ENCODE results near the gene SGCD.

Gene SGCD

GRCh38 chr5:156405988-156406387, 79.0 kb downstream of the SGCD start:
- no peaks in the 10 kb centered on the region for H4K20me1 ChIP-seq (ENCODE audit: insufficient read depth, low read length, poor library complexity, severe bottlenecking)
- no peak overlapping the region for H3K9ac ChIP-seq (ENCODE audit: low read depth, low read length, poor library complexity, severe bottlenecking)
- peaks cover 9% of the 10 kb centered on the region for H3K4me1 ChIP-seq (ENCODE audit: insufficient read depth, low read length, poor library complexity, severe bottlenecking)
- H3K4me2 ChIP-seq (ENCODE audit: low read depth, low read length, poor library complexity, severe bottlenecking) = no peak overlapping the region
- no peaks in the 10 kb centered on the region for H3K79me2 ChIP-seq (ENCODE audit: insufficient read depth, low read length)
- no peak overlapping the region for H2AFZ ChIP-seq (ENCODE audit: low read length)
- H3F3A ChIP-seq (ENCODE audit: low read depth) = no peaks in the 10 kb centered on the region
- no peaks in the 10 kb centered on the region for H3K27me3 ChIP-seq (ENCODE audit: insufficient read depth, low read length, poor library complexity, severe bottlenecking)
- no peaks in the 10 kb centered on the region for H3K9me3 ChIP-seq (ENCODE audit: insufficient read depth, low read depth, low read length)
- no peaks in the 10 kb centered on the region for H3K9me2 ChIP-seq (replicated peaks; ENCODE audit: low read depth, low read length)
- TF ChIP-seq EZH2phosphoT487 (IDR thresholded peaks at IDR 0.05; ENCODE audit: borderline replicate concordance) = no peak
- no peak for TF ChIP-seq CTCF (conservative IDR thresholded peaks at IDR 0.05; ENCODE audit: low read length)
- no peaks in the 10 kb centered on the region for H3K36me3 ChIP-seq (ENCODE audit: insufficient read depth, low read length)
- H3K4me3 ChIP-seq (ENCODE audit: low read length, poor library complexity, severe bottlenecking) = no peak overlapping the region

- H3K4me3 ChIP-seq (ENCODE audit: low read length, poor library complexity, severe bottlenecking) = no peak overlapping the region
- H3K9me2 ChIP-seq (replicated peaks; ENCODE audit: low read depth, low read length) = no peaks in the 10 kb centered on the region
- no peaks in the 10 kb centered on the region for H3K36me3 ChIP-seq (ENCODE audit: insufficient read depth, low read length)
- no peaks in the 10 kb centered on the region for H3F3A ChIP-seq (ENCODE audit: low read depth)
- H3K4me1 ChIP-seq (ENCODE audit: insufficient read depth, low read length, poor library complexity, severe bottlenecking) = peaks cover 18% of the 10 kb centered on the region
- no peaks in the 10 kb centered on the region for H3K9me3 ChIP-seq (ENCODE audit: insufficient read depth, low read depth, low read length)
- no peak for TF ChIP-seq CTCF (conservative IDR thresholded peaks at IDR 0.05; ENCODE audit: low read length)
- no peak for TF ChIP-seq EZH2phosphoT487 (IDR thresholded peaks at IDR 0.05; ENCODE audit: borderline replicate concordance)
- no peaks in the 10 kb centered on the region for H4K20me1 ChIP-seq (ENCODE audit: insufficient read depth, low read length, poor library complexity, severe bottlenecking)
- no peak overlapping the region for H3K4me2 ChIP-seq (ENCODE audit: low read depth, low read length, poor library complexity, severe bottlenecking)
- H3K9ac ChIP-seq (ENCODE audit: low read depth, low read length, poor library complexity, severe bottlenecking) = no peak overlapping the region
- no peak overlapping the region for H2AFZ ChIP-seq (ENCODE audit: low read length)
- no peaks in the 10 kb centered on the region for H3K27me3 ChIP-seq (ENCODE audit: insufficient read depth, low read length, poor library complexity, severe bottlenecking)
- no peaks in the 10 kb centered on the region for H3K79me2 ChIP-seq (ENCODE audit: insufficient read depth, low read length)
These were observed 80.3 kb downstream of the SGCD start for GRCh38 chr5:156407251-156407650.

DNA sequence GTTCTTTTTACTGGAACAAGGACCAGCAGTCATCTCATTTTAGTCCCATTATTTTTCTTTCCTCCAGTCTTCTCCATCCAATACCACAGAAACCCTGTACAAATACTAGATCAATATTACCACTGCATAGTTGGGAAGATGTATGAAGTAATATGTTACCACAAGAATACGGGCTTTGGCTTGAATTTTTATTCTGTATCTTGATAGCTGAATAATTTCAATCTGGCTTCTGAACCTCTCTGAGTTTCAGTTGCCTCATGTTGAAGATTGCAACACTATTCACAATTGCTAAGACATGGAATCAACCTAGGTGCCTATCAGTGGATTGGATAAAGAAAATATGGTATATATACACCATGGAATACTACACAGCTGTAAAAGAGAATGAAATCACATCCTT, 82.9 kb downstream of the SGCD start:
- no peak overlapping the region for H3K9ac ChIP-seq (ENCODE audit: low read depth, low read length, poor library complexity, severe bottlenecking)
- no peaks in the 10 kb centered on the region for H4K20me1 ChIP-seq (ENCODE audit: insufficient read depth, low read length, poor library complexity, severe bottlenecking)
- H3K36me3 ChIP-seq (ENCODE audit: insufficient read depth, low read length) = no peaks in the 10 kb centered on the region
- no peaks in the 10 kb centered on the region for H3K9me3 ChIP-seq (ENCODE audit: insufficient read depth, low read depth, low read length)
- H3K4me1 ChIP-seq (ENCODE audit: insufficient read depth, low read length, poor library complexity, severe bottlenecking) = peaks cover 18% of the 10 kb centered on the region
- no peaks in the 10 kb centered on the region for H3F3A ChIP-seq (ENCODE audit: low read depth)
- H3K4me3 ChIP-seq (ENCODE audit: low read length, poor library complexity, severe bottlenecking) = no peak overlapping the region
- H3K9me2 ChIP-seq (replicated peaks; ENCODE audit: low read depth, low read length) = no peaks in the 10 kb centered on the region
- H2AFZ ChIP-seq (ENCODE audit: low read length) = no peak overlapping the region
- no peaks in the 10 kb centered on the region for H3K27me3 ChIP-seq (ENCODE audit: insufficient read depth, low read length, poor library complexity, severe bottlenecking)
- H3K4me2 ChIP-seq (ENCODE audit: low read depth, low read length, poor library complexity, severe bottlenecking) = no peak overlapping the region
- H3K79me2 ChIP-seq (ENCODE audit: insufficient read depth, low read length) = no peaks in the 10 kb centered on the region
- no peak for TF ChIP-seq EZH2phosphoT487 (IDR thresholded peaks at IDR 0.05; ENCODE audit: borderline replicate concordance)

GRCh38 chr5:156411185-156411613, 84.2 kb downstream of the SGCD start:
- Histone ChIP-seq H3K9me3 (ENCODE audit: insufficient read depth, low read depth, low read length) (no peaks in the 10 kb centered on the region), H3K4me2 (ENCODE audit: low read depth, low read length, poor library complexity, severe bottlenecking) (peak overlapping the region; percentile 32), H3K79me2 (ENCODE audit: insufficient read depth, low read length) (no peaks in the 10 kb centered on the region), H3K36me3 (ENCODE audit: insufficient read depth, low read length) (no peaks in the 10 kb centered on the region), H3K4me3 (ENCODE audit: low read length, poor library complexity, severe bottlenecking) (no peak overlapping the region), H3F3A (ENCODE audit: low read depth) (no peaks in the 10 kb centered on the region), H3K4me1 (ENCODE audit: insufficient read depth, low read length, poor library complexity, severe bottlenecking) (peaks cover 18% of the 10 kb centered on the region), H2AFZ (ENCODE audit: low read length) (no peak overlapping the region), H4K20me1 (ENCODE audit: insufficient read depth, low read length, poor library complexity, severe bottlenecking) (no peaks in the 10 kb centered on the region), H3K9me2 (replicated peaks; ENCODE audit: low read depth, low read length) (no peaks in the 10 kb centered on the region), H3K27me3 (ENCODE audit: insufficient read depth, low read length, poor library complexity, severe bottlenecking) (no peaks in the 10 kb centered on the region), H3K9ac (ENCODE audit: low read depth, low read length, poor library complexity, severe bottlenecking) (no peak overlapping the region)
- TF ChIP-seq CTCF (conservative IDR thresholded peaks at IDR 0.05; ENCODE audit: low read length) (no peak), EZH2phosphoT487 (IDR thresholded peaks at IDR 0.05; ENCODE audit: borderline replicate concordance) (no peak)

Data from Loucy (cell line).